Activated CD4-positive, alpha-beta T cell treated with anti-CD3 and anti-CD28 coated beads, Interleukin-2, amount 50 U/mL, for 24 hours (primary cell): ENCODE measurements around the gene IFNGR2.

Experiments
- DNase-seq, 2 donors: peaks; one replicate each; pipeline ENCODE4 v3.0.0-alpha.2; 2020; ENCODE audit warnings: low read depth in 1 of 2, low spot score in 1 of 2

The IFNGR2 gene

DNA sequence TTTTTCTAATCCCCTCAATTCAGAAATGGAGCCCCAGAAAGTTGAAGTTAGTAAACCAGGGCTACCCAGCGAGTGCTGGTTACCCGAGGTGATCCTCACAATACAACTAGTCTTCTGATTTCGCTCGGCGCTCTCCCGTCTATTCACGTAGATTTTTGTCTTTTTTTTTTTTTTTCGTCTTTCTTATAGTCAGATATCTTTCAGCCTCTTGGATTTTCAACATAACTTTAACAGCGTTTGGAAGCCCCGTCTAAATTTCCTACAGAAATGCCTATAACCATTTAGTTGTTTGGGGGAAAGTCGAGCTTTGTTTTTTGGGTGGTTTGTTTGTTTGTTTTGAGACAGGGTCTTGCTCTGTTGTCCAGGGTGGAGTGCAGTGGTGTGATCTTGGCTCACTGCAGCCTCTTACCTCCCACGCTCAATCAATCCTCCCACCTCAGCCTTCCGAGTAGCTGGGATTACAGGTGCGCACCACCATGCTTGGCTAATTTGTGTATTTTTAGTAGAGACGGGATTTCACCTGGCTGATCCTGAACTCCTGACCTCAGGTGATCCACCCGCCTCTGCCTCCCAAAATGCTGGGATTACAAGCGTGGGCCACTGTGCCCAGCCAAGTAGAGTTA lies 77.4 kb downstream of the IFNGR2 start:
- DNase-seq, result no peak

DNA sequence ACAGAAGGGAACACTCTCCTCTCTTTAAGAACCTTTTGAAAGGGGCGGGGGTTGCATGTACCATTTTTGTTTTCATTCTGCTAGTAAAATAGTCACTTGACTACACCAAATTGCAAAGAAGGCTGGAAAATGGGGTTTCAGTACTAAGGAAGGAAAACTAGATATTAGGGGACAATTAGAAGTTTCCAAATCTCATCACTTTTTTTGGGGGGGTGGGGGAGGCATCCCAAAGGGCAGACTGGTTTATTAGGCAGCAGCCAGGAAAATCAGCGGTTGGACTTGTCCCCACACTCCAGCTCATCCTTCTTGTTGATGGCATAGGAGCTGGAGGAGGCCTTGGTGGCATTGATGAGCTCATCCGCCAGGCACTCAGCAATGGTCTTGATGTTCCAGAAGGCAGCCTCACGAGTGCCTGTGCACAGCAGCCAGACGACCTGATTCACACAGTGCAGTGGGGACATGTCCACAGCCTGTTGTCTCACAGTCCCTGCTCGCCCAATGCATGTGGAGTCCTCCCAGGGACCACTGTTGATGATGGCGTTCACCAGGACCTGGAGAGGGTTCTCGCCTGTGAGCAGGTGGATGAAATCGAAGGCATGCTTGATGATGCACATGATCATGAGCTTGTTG lies 78.2 kb downstream of the IFNGR2 start:
- DNase-seq, result no peak
